Choroid plexus epithelial cell (primary cell): ENCODE measurements around the gene PREB.
A peak's percentile ranks its signal among the peaks of the same experiment; 100 is the strongest.

Source experiments
- DNase-seq: peaks from one replicate; pipeline ENCODE4 v3.0.0-alpha.2; 2010; ENCODE audit warnings: low read depth
- H3K4me3 ChIP-seq: 2 replicates; pipeline ENCODE4 v1.5.1; 2011; ENCODE audit warnings: low read depth, mild to moderate bottlenecking, control low read depth, low read length, moderate library complexity
- TF ChIP-seq, protein P1 (sequence below): conservative IDR thresholded peaks from 2 replicates; pipeline ENCODE4 v1.5.1; 2011; ENCODE audit warnings: low read depth, mild to moderate bottlenecking, control low read depth, inconsistent platforms, low read length, moderate library complexity

Gene PREB

DNA sequence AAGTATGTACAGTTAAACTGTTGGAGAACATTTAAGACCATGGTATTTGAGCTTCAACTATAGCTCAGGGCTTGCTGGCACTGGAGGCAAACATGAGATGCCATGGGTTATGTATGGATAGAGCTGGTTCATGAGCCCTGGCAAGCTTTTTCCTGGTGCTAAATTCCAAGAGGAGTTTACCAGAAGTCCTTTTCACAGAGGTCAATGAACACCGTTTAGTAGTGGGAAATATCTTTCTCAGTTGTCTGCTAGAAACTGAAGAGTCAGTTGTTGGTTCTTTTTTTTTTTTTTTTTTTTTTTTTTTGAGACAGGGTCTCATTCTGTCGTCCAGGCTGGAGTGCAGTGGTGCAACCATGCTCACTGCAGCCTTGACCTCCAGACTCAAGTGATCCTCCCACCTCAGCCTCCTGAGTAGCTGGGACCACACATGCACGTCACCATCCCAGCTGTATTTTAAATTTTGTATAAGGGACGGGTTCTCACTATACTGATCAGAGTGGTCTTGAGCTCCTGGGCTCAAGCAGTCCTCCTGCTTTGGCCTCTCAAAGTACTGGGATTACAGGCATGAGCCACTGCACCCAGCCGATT, 46.5 kb downstream of the PREB start:
- H3K4me3 ChIP-seq: no peak overlapping the region
- TF ChIP-seq, protein P1, sequence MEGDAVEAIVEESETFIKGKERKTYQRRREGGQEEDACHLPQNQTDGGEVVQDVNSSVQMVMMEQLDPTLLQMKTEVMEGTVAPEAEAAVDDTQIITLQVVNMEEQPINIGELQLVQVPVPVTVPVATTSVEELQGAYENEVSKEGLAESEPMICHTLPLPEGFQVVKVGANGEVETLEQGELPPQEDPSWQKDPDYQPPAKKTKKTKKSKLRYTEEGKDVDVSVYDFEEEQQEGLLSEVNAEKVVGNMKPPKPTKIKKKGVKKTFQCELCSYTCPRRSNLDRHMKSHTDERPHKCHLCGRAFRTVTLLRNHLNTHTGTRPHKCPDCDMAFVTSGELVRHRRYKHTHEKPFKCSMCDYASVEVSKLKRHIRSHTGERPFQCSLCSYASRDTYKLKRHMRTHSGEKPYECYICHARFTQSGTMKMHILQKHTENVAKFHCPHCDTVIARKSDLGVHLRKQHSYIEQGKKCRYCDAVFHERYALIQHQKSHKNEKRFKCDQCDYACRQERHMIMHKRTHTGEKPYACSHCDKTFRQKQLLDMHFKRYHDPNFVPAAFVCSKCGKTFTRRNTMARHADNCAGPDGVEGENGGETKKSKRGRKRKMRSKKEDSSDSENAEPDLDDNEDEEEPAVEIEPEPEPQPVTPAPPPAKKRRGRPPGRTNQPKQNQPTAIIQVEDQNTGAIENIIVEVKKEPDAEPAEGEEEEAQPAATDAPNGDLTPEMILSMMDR: no peak
- no peak for DNase-seq

DNA sequence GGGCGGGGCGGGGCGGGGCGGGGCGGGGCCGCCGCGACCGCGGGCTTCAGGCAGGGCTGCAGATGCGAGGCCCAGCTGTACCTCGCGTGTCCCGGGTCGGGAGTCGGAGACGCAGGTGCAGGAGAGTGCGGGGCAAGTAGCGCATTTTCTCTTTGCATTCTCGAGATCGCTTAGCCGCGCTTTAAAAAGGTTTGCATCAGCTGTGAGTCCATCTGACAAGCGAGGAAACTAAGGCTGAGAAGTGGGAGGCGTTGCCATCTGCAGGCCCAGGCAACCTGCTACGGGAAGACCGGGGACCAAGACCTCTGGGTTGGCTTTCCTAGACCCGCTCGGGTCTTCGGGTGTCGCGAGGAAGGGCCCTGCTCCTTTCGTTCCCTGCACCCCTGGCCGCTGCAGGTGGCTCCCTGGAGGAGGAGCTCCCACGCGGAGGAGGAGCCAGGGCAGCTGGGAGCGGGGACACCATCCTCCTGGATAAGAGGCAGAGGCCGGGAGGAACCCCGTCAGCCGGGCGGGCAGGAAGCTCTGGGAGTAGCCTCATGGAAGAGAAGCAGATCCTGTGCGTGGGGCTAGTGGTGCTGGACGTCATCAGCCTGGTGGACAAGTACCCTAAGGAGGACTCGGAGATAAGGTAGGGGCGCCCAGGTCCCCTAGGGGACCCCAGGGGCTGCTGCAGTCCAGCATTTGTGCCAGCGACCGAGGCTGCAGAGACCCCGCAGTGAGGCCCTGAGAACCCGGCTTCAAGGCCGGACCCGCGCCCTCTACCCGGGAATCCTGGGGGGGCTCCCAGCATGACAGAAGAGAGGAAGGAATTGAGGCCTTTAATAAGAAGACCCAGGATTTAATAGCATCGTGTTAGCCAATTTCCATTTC, 47.5 kb downstream of the PREB start, which contains the start of gene KHK:
KHK (plus strand) TSS at position 49 of the 870 bp plus-strand sequence; CDS start at position 537, 488 bp downstream.
- TF ChIP-seq, protein P1: no peak
- no peak for DNase-seq
- H3K4me3 ChIP-seq: peak within 1 kb of the TSS; percentile 63

DNA sequence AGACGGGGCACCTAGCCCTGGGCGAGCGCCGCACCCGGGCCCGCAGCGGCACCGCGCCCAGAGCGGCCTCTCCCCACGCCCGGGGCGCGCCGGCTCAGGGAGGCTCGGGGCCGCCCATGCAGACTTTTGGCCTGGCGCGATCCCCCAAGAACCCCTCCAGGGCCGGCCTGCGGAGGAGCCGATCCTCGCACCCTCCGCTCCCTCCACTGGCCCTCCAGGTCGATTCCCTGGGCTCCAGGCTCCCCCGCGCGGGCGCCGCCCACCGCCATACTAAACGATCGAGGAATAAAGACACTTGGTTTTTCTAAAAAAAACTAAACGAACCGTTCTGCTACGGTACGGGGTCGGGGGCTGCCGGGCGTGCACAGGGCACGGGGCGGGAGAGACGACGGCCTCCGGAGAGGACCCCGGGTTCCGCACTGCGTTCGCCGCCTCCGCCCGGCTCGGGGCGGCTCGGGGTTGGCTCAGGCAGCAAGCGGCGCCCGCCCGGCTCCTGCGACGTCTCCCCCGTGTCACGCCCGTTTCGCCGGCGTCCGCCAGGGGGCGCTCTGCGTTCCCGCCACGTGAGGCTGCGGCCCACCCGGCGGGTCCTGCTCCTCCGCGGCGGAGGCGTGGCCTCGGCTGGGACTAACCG, 48.2 kb downstream of the PREB start:
- DNase-seq: peak; percentile 93
- H3K4me3 ChIP-seq: peak overlapping the region; percentile 63
- TF ChIP-seq, protein P1: peak; percentile 56

DNA sequence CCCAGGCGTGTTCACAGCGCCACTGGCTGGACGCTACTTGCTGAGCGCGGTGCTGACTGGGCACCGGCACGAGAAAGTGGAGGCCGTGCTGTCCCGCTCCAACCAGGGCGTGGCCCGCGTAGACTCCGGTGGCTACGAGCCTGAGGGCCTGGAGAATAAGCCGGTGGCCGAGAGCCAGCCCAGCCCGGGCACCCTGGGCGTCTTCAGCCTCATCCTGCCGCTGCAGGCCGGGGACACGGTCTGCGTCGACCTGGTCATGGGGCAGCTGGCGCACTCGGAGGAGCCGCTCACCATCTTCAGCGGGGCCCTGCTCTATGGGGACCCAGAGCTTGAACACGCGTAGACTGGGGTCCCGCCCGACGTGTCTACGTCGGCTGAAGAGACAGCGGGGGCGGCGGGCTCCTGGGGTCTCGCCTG, 48.8 kb downstream of the PREB start:
- H3K4me3 ChIP-seq: peak overlapping the region; percentile 63
- TF ChIP-seq, protein P1: peak; percentile 57
- DNase-seq: peak; percentile 63

DNA sequence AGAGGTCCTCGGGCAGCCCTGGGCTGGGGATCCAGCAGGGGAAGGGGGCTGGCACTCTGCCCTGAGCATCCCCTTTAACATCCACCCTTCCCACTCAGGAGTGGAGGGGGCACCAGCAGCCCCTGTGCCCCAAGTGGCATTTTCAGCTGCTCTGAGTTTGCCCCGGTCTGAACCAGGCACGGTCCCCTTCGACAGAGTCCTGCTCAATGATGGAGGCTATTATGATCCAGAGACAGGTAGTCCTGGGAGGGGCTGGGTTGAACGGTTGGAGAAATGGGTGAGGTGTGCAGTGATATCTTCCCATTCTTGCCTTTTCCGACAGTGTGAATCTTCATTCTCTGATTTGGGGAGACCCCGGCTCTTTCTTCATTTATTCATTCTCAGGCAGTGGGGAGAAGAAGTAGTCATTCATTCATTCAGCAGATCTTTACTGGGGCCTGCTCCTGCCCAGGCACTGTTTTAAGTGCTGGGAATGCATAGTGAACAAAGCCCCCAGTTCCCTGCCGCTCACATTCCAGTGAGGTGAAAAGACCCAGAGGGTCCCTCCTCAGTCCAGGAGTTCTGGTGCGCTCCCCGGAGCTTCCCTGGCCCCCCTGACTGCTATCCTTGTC, 49.3 kb downstream of the PREB start:
- TF ChIP-seq, protein P1: no peak
- H3K4me3 ChIP-seq: peak overlapping the region; percentile 63
- DNase-seq: no peak

DNA sequence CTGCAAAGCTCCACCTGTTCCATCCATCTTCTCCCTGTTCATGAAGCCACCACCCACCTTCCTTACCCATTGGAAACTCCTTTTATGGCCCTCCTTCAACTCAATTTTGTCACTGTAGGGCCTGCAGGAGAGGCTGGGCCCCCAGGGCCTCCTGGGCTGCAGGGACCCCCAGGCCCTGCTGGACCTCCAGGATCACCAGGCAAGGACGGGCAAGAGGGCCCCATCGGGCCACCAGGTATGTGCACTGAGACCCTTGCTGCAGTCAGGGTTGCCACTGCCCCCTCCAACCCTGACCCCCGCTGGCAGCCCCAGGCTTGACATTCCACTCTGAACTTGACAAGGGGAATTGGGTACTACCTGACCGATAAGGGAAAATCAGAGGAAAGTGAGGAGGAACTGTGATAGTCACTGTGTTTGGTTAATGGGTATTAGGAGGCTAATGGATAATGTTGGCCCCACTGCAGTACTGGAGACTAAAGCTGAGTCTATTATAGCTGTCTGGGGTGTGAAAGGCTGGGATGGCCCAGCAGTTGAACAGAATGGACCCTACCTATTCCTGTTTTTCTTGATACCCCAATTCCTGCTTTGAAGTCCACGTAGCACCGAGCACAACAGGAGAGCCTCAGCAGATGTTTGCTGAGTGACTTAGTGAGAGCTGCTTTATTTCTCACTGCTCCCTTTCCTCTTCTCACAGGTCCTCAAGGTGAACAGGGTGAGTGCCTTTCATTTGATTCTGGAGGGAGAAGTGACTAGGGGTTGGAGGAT, 50.0 kb downstream of the PREB start:
- DNase-seq: no peak
- TF ChIP-seq, protein P1: no peak
- H3K4me3 ChIP-seq: no peak overlapping the region
